Measurements from ENCODE around the gene SLC41A2. TPM values are rescaled to one million over a fixed set of nuclear protein-coding genes. Genes with fewer than 3 reads are reported as not detected.

Gene SLC41A2
- total and polyA plus RNA-seq, 2 of the 13 experiments (the other 11 are each of a cell fraction or from before 2014, with no cell fraction given), result 2.3 to 12.8 TPM

GRCh38 chr12:104958001-104958804 is at the start of gene SLC41A2 (continued):
- TF ChIP-seq GABPB1 (CRISPR knock-in tag; IDR thresholded peaks at IDR 0.05) (peak; percentile 63; the same call in 1 of the 2 replicates), ZNF329 (CRISPR knock-in tag; IDR thresholded peaks at IDR 0.05; ENCODE audit: low read depth) (no peak), SNAI1 (CRISPR knock-in tag; IDR thresholded peaks at IDR 0.05; ENCODE audit: borderline replicate concordance) (0 out of 2 replicates have a peak, but pooled peaks have one; percentile 26), SOX13 (IDR thresholded peaks at IDR 0.05) (no peak), SOX13 (CRISPR knock-in tag; conservative IDR thresholded peaks at IDR 0.05 in 1 of 2, IDR thresholded peaks at IDR 0.05 in 1 of 2) (peak in 1 of 2 experiments; percentile 20; a peak in 1 of 4 replicates), FOSL2 (CRISPR knock-in tag; IDR thresholded peaks at IDR 0.05) (peak; percentile 76), HOXA7 (CRISPR knock-in tag; IDR thresholded peaks at IDR 0.05) (no peak), FOXA1 (IDR thresholded peaks at IDR 0.05) (no peak), FOXA1 (CRISPR knock-in tag; IDR thresholded peaks at IDR 0.05) (no peak), CBX5 (CRISPR knock-in tag; IDR thresholded peaks at IDR 0.05; ENCODE audit: borderline replicate concordance) (0 out of 2 replicates have a peak, but pooled peaks have one; percentile 40), CBFB (CRISPR knock-in tag; IDR thresholded peaks at IDR 0.05) (0 out of 2 replicates have a peak, but pooled peaks have one; percentile 30), SALL2 (CRISPR knock-in tag; IDR thresholded peaks at IDR 0.05) (peak; percentile 40; the same call in 1 of the 2 replicates), ZNF563 (CRISPR knock-in tag; IDR thresholded peaks at IDR 0.05) (0 out of 2 replicates have a peak, but pooled peaks have one; percentile 43), KMT2B (CRISPR knock-in tag; IDR thresholded peaks at IDR 0.05) (no peak; the same call in none of the 2 replicates), POLR2G (IDR thresholded peaks at IDR 0.05; ENCODE audit: low read depth, low read length) (peak; percentile 70), MXD3 (CRISPR knock-in tag; IDR thresholded peaks at IDR 0.05) (0 out of 2 replicates have a peak, but pooled peaks have one; percentile 25), PATZ1 (CRISPR knock-in tag; IDR thresholded peaks at IDR 0.05) (0 out of 2 replicates have a peak, but pooled peaks have one; percentile 75), ZFP37 (CRISPR knock-in tag; IDR thresholded peaks at IDR 0.05; ENCODE audit: borderline replicate concordance) (peak; percentile 29; the same call in 1 of the 2 replicates), ZSCAN22 (CRISPR knock-in tag; IDR thresholded peaks at IDR 0.05) (no peak), ZC3H4 (CRISPR knock-in tag; IDR thresholded peaks at IDR 0.05; ENCODE audit: borderline replicate concordance) (no peak), CREM (IDR thresholded peaks at IDR 0.05) (no peak), CREM (CRISPR knock-in tag; IDR thresholded peaks at IDR 0.05) (no peak), ZNF503 (CRISPR knock-in tag; IDR thresholded peaks at IDR 0.05) (0 out of 2 replicates have a peak, but pooled peaks have one; percentile 14), RFXAP (CRISPR knock-in tag; IDR thresholded peaks at IDR 0.05; ENCODE audit: borderline replicate concordance) (0 out of 2 replicates have a peak, but pooled peaks have one; percentile 8), ZNF670 (CRISPR knock-in tag; IDR thresholded peaks at IDR 0.05; ENCODE audit: borderline replicate concordance) (peak; percentile 14; the same call in 1 of the 2 replicates)
- TF ChIP-seq, protein P1, sequence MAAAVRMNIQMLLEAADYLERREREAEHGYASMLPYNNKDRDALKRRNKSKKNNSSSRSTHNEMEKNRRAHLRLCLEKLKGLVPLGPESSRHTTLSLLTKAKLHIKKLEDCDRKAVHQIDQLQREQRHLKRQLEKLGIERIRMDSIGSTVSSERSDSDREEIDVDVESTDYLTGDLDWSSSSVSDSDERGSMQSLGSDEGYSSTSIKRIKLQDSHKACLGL (CRISPR knock-in tag; IDR thresholded peaks at IDR 0.05), result peak; percentile 3; the same call in 1 of the 2 replicates

Data from HepG2 (cell line).